ENCODE measurements around the gene DENND1B.

DENND1B gene, protein sequence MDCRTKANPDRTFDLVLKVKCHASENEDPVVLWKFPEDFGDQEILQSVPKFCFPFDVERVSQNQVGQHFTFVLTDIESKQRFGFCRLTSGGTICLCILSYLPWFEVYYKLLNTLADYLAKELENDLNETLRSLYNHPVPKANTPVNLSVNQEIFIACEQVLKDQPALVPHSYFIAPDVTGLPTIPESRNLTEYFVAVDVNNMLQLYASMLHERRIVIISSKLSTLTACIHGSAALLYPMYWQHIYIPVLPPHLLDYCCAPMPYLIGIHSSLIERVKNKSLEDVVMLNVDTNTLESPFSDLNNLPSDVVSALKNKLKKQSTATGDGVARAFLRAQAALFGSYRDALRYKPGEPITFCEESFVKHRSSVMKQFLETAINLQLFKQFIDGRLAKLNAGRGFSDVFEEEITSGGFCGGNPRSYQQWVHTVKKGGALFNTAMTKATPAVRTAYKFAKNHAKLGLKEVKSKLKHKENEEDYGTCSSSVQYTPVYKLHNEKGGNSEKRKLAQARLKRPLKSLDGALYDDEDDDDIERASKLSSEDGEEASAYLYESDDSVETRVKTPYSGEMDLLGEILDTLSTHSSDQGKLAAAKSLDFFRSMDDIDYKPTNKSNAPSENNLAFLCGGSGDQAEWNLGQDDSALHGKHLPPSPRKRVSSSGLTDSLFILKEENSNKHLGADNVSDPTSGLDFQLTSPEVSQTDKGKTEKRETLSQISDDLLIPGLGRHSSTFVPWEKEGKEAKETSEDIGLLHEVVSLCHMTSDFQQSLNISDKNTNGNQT

DNA sequence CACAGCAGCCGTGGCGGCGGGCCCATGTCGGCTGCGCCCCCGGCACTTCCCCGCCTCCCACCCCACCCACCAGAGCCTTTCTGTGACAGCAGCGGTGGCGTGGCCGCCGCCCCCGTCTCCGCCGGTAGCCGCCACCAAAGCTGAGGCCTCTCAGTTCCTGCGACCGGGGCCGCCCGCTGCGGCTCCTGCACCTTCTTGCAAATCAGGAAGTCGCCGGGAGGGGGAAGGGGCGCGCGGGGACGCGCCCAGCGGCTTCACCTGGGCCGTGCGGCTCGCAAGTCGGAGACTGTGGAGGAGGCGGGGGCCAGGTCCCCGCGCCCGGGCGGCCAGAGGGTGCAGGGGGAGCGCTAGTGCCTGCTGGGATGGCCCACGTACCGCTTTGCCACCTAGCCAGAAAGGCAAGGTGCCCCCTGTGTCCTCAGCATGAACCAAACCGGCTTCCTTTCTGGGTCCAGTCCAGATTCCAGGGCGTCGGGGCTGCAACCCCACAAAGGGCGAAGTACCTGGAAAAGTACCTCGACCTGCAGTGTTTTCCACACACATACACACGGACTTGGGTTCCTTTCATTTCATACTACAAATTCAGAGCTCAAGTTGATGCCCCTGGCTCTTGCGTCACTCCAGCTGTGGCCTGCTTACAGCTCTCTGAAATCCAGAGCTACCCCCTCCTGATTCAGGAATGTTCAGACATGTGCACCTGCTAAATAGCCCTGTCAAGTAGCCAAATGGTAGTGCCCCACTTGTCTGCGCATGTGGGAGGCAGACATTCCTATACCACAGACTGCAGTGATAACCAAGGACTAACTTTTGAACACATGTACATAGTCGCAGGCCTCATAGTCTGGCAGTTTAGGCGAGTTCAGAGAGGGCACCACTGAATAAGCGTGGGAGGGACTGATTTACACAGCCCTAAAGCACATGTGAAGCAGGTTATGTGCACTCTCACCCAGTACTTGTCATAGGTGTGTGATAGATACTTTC is at the start of gene DENND1B:
DENND1B (minus strand) TSS at position 199 of the 981 bp plus-strand sequence. CDS start 325 bp downstream, outside the sequence.
- peak; percentile 64 to 66 for DNase-seq (ENCODE audit: low read depth in 1 of 2, low spot score in 1 of 2)

- no peak for DNase-seq (ENCODE audit: low read depth in 1 of 2, low spot score in 1 of 2)
Observed at GRCh38 chr1:197814306-197814705, 39.0 kb upstream of the DENND1B start.

DNA sequence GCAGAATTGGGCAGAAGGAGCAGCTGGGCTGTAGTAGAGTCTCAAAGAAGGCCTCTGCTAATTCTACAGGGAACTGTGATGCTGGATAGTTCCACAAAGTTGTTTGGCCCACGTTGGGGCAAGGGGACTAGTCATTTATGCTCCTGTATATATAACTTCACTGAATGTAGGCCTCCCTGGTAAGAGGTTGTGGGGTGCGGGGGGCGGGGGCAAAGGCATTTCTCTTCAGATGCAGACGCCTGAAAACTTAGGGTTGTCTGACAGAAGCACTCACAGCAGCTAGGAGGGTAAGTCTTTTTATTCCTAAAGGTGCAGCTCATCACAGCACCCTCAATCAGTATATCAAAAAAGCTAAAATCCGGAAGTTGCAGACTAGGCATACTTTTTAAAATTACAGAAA is 38.5 kb upstream of the DENND1B start:
- DNase-seq (ENCODE audit: low read depth in 1 of 2, low spot score in 1 of 2) = no peak

- DNase-seq (ENCODE audit: low read depth in 1 of 2, low spot score in 1 of 2) = no peak
Observed at GRCh38 chr1:197811769-197812168, 36.5 kb upstream of the DENND1B start.

- no peak for DNase-seq (ENCODE audit: low read depth in 1 of 2, low spot score in 1 of 2)
Observed at GRCh38 chr1:197810812-197811211, 35.5 kb upstream of the DENND1B start.

DNA sequence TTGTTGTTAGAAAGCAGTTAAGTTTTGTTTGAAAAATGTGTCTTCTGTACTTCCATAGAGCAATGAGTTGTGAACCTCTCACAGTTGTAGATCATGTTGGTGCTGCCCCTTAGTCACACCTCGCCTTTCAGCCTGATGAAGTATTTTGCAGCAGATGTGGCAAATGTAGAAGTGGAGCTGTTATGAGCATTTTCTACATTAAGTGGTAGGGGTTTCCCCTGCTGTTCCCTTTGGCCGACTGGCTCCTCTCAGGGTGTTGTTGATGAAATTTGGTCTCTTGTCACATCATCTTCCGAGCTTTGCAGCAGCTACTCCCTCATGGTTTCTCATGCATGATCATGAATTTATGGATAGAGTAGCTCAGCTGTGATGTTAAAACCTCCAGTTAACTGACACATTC is 33.6 kb upstream of the DENND1B start:
- no peak for DNase-seq (ENCODE audit: low read depth in 1 of 2, low spot score in 1 of 2)

GRCh38 chr1:197807739-197808453 is 32.6 kb upstream of the DENND1B start:
- DNase-seq (ENCODE audit: low read depth in 1 of 2, low spot score in 1 of 2) = no peak

- no peak for DNase-seq (ENCODE audit: low read depth in 1 of 2, low spot score in 1 of 2)
Observed at GRCh38 chr1:197807216-197807615, 31.9 kb upstream of the DENND1B start.

- DNase-seq (ENCODE audit: low read depth in 1 of 2, low spot score in 1 of 2) = no peak
Observed at GRCh38 chr1:197806718-197807117, 31.4 kb upstream of the DENND1B start.

DNA sequence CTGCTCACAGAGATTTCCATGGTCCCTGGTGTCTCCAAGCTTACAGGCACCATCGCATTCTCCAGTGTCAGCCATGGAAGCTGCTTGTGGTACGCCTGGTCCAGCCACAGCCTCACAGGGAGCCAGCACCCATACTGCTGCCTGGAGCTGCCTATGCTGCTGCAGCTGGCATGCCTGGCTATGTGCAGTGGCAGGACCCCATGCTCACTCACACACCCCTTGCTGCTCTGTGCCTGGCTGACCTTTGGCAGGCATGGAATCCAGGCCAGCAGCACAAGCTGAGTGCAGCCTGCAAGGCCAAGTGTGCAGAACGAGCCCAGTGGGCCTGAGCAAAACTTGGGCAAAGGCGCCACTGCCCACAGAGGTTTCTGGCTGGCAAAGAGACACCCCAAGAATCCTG is 26.4 kb upstream of the DENND1B start:
- DNase-seq (ENCODE audit: low read depth in 1 of 2, low spot score in 1 of 2) = no peak

DNA sequence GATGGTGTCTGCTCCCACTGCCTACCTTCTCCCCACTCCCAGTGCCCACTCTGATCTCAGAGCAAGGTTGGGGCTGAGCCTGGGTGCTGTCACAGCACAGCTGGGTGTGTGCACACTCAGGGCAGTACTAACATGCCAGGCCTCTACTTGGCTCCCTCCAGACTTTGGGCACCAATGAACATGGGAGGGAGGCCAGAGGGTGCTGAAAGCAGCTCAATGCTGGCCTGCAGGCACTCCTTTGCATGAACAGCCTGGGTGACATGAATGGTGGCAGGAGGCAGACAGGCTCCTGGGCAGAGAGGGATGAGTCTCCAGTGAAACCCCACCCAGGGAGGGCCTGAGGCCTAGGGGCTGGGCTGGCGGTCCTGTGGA is 25.8 kb upstream of the DENND1B start:
- DNase-seq (ENCODE audit: low read depth in 1 of 2, low spot score in 1 of 2) = no peak

DNA sequence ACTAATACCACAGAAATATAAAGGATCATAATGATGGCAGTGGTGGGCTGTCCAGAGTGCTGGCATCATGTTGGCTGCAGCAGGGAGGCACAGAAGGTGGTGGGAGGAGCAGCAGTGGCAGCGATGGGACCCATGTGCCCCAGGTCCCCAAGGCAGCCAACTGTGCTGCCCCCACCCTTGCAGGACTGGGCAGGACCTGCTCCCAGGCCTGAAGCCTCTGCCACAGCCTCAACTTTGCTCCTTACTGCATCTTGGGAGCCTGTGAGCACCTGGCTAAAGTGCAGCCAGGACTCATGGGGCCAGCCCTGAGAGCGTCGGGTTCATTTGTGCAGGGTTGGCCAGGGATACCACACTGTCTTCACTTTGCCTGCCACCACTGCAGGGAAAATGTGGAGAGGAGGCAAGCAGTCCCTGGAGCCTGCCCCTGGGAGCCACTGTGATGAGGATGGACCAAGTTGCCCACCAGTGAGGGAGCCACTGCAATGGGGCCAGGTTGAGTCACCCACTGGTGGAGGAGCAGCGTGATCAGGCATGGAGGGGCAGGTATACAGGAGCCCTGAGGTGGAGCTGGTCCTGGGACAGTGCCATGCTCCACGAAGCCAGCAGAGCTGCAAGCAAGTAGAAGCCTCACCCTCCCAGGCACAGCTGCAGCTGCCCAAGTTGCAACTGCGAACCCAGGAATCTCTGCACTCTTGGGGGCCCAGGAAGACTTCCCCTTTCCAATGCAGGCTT is 25.3 kb upstream of the DENND1B start:
- no peak for DNase-seq (ENCODE audit: low read depth in 1 of 2, low spot score in 1 of 2)

DNA sequence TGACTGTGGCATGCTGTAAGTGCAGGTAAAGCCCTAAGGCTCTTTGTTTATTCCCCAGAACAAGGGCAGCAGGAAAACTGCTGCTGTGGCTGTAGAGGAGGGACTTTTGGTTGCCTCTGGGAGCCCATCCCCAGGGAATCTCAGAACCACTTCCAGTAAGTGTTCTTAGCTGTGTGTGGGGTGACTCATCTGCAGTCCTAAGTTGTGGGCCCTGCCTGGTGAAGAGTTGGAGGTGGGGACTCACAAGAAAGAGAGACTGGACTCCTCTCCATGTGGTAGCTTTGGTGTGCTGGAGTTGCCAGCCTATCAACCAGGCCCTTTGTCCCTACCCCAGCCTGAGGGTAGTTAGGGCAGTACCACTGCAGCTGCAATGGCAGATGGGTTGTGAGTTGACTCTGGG is 24.0 kb upstream of the DENND1B start:
- DNase-seq (ENCODE audit: low read depth in 1 of 2, low spot score in 1 of 2) = no peak

- DNase-seq (ENCODE audit: low read depth in 1 of 2, low spot score in 1 of 2) = no peak
Observed at GRCh38 chr1:197798492-197798891, 23.2 kb upstream of the DENND1B start.

- DNase-seq (ENCODE audit: low read depth in 1 of 2, low spot score in 1 of 2) = no peak
Observed at GRCh38 chr1:197797010-197797409, 21.7 kb upstream of the DENND1B start.

DNA sequence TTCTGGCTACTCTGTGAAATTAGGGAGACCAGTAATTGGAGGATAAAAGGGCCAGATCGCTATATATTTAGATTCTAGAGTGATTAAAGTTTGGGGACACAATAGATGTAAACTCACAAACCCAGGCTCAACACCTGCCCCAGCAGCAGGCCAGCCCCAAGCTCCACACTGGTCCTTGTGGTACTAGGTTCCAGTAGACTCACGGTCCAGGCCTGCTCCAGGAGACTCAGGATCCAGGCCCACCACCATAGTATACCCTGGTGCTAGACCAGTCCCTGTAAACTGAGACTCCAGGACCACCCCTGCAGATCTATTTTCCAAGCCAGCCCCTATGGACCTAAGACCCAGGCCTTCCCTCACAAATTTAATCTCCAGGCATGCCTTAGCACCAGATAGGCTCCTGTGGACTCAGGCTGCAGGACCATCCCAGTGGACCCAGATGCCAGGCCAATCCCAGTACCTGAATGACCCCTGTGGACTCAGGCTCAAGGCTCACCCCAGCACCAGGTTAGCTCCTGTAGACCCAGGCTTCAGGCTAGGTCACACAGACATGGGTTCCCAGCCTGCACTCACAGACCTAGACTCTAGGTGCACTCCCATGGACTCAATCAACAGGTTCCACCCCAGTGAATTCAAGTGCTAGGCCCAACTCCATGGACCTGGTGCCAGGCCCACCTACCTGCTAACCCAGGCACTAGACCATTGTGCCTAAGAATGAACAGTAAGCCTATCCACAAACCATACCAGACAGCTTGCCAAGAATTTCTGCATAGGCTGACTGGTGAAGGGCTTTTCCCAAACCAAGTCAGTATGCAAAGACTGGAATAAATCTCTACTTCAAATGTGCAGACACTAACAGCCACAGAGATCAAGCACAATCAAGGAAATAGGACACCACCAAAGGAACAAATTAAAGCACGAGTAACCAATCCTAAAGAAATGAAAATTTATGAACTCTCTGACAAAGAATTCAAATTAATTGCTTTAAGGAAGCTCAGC is 13.8 kb upstream of the DENND1B start:
- DNase-seq (ENCODE audit: low read depth in 1 of 2, low spot score in 1 of 2) = no peak

- no peak for DNase-seq (ENCODE audit: low read depth in 1 of 2, low spot score in 1 of 2)
Observed at GRCh38 chr1:197787623-197788536, 12.6 kb upstream of the DENND1B start.

DNA sequence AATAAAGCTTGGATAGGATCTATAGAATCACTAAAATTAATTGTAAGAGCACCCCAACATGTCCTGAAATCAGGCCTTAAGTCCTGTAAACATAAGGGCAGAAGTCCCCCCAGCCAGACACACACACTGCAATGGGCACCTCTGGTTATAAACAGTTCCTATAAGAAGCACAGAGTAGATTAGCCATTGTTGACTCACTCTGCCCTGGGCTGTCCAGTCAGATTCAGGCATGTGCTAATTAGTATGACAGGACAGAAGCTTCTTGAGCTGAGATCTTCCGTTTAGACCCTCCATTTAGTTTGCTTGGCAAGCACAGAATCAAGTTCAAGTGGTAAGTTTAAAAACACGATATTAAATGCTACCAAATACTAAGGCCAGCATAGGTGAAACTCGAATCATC is 11.8 kb upstream of the DENND1B start:
- DNase-seq (ENCODE audit: low read depth in 1 of 2, low spot score in 1 of 2) = no peak
